ENCODE results near the gene ZNF576.
"Not testable (repeated sequence)": the region's sequence is repeated elsewhere in the genome, so short reads cannot be mapped to it uniquely, and the experiment has no call there.

Gene ZNF576, protein sequence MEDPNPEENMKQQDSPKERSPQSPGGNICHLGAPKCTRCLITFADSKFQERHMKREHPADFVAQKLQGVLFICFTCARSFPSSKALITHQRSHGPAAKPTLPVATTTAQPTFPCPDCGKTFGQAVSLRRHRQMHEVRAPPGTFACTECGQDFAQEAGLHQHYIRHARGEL

DNA sequence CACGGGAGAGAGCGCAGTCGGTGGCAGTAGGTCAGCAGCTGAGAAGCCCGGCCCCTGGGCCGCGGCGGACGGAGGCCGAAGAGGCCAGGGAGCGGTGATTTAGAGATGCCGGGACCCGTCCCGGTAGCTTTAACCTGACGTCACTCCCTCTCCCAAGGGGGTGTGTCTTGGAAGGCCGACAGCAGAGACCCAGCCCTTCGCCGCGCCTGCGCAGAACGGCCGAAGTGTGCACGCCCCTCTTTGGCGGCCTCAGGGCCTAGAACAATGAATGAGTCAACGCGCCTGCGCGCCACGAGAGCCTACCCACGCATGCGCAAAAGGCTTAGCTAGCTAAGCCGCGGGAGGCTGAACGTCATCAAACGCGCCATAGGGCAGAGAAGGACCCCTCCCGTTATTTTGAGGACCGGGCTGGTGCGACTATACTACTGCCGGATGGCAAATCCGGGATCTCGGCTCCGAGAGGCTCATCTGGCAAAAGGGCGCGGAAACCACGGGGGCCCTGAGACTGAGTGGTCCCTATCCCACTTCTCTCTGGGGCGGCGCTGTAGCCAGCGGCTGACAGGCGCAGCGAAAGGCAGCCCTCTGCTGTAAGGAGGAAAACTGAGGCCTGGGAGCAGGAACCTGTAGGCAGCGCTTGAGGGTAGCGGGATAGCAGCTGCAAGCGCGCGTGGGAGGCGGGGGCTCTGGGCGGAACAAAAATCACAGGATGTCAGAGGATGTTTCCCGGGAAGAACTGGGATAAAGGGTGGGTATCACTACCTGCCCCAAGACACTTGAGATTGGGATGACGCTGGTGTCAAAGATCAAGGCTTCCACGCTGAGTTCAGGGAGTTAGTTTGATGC lies at the start of gene ZNF576, which contains the start of gene IRGQ:
TSS of gene ZNF576 (plus strand) at position 597 of the 843 bp plus-strand sequence. CDS start 514 bp downstream, outside the sequence.
TSS of gene IRGQ (minus strand) at position 136 of the 843 bp plus-strand sequence. CDS start 796 bp downstream, outside the sequence.
- DNase-seq, result peak; percentile 100

DNA sequence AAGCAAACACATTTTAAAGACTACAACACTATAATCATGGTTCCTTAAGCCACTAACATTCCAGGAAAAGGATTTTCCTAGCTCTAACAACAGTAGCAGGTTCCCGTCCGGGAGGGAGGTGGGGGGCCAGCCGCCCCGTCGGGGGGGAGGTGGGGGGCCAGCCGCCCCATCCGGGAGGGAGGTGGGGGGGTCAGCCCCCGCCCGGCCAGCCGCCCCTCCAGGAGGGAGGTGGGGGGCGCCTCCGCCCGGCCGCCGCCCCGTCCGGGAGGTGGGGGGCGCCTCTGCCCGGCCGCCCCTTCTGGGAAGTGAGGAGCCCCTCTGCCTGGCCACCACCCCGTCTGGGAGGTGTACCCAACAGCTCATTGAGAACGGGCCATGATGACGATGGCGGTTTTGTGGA lies 48.5 kb upstream of the ZNF576 start:
- DNase-seq, result not testable (repeated sequence)

DNA sequence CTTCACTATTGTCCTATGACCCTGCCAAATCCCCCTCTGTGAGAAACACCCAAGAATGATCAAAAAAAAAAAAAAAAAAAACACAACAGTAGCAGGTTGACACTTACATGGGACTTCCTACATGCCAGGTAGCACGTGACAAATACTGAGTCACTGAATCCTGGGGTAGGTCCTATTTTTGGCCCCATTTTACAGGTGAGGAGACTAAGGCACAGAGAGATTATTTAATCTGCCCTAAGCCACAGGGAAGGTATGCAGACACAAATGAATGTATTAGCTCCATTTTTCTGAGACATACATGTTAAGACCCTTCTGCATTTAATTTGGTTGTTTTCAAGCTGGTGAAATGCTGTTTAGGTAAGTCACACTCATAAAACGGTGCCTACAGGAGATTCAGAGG lies 47.7 kb upstream of the ZNF576 start:
- no peak for DNase-seq

DNA sequence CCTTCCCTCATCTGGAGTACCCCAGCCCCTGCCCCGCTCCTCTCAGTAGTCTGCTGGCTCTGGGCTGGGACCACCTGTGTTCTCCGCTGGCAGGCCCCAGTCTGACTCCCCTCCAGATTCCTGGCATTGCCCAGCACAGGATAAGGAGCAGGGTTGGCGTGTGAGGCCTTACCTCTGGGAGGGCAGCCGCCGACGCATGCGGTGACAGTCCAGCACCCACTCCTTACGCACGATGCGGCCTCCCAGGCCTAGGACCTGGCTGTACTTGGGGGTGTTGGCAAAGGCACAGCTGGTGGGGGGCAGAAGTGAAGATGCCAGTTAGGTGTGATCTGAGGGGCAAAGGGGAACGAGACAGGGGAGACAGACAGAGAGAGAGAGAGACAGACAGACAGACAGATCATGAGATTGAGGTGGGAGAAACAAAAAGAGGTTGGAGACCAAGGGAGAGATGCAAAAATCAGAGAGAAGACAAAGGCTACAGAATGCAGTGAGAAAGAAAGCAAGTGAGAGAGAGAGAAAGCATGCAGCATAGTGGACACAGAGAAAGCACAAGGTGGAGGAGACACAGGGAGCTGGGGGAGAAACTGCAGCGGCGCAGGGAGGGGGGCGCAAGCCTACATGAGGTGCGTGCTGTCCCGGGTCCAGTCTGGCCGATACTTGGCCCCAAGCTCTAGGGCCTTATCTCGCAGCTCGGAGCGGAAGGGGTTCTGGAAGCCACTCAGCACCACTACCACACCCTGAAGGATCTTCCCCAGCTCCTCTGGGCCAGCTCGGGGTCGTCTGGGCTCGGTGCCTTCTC lies 44.8 kb upstream of the ZNF576 start:
- no peak for DNase-seq

DNA sequence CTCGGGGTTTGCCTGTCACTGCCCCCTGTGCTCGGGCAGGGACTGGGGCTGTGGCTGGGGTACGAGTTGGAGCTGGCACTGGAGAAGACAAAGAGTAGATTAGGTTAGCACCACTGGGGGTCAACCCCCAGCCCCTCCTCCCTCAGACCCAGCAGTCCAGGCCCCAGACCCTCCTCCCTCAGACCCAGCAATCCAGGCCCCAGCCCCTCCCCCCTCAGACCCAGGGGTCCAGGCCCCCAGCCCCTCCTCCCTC lies 44.3 kb upstream of the ZNF576 start:
- DNase-seq, result no peak

DNA sequence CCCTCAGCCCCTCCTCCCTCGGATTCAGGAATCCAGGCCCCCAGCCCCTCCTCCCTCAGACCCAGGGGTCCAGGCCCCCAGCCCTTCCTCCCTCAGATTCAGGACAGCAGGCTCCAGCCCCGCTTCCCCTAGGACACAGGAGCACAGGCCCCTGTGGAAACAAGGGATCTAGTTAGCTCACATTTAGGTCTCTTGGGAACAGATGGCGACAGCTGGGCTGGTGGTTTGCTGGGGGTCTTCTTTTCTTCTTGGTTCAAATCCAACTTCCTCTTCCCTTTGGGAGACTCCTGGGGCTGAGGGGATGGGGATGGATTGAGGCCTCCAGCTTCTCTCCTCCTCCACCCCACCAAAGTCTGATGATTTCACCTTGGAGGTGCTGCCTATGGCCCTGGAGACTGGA lies 43.8 kb upstream of the ZNF576 start:
- DNase-seq, result no peak

DNA sequence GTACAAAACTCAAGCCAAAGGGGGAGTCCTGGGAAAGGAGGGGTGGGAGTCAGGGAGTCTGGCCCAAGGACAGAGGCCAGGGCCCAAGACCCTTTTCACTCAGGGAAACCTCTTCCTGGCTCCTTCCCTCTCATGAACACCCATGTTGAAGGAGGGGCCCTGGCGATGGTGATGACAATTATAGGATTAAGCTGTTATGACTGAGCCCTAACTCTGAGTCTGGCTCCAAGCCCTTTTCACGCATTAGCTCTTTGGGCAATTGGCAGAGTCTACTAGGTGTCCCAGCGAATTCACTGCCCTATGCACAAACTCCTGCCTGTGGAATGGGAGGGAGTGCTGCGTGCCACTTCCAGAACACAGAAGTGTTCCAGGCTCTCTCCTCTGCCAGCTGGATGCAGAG lies 42.7 kb upstream of the ZNF576 start:
- no peak for DNase-seq

DNA sequence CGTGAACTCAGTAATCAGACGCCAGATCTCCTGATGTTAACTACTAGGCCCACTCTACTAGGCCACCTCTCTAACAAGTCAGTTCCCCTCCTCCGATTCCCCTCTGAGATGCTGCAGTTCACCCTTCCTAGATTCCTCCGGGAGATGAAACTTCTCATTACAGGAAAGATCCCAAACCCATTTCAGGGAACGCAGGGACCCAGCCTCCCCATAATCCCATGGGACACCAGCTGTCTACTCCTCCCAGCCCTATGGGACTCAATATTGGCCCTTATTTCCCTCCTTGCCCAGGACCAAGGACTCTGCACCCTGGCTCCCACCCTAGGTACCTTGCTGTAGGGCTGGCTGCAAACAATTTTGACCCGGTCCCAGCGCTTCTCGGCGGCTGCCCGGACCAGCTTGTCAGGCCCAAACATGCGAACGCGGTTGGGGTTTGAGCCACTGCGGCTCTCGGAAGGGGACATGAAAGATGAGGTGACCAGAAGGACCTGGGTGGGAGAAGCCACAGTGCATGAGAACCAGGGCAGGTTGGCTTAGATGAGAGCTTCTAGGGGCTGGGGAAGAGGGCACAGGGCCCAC lies 42.0 kb upstream of the ZNF576 start:
- DNase-seq, result no peak

DNA sequence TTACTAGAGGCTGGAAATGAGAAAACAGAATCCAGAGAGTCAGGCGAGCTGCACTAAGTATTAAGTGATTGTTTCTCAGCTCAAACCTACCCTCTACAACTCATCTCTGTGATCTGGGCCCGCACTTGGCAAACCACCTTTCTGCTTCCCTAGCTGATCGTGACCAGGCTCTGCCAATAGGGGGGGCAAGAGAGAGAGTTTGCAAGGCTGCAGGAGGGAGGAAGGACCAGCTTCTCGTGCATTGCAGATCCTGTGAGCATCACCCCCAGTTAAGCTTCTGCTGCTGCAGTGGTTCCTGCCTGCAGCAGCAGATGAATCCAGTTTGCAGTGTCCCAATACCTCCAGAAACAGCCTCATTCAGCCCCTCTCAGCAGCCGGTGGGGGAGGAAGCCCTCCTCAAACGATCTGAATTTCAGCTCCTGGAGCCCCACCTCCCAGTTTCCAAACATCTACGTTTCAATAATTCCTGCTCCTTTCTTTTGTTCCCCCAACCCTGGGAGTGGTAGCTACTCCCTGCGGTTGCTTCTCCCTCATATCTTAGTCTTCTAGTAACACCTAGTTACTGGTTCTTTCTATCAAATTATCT lies 41.1 kb upstream of the ZNF576 start:
- DNase-seq, result peak; percentile 89

DNA sequence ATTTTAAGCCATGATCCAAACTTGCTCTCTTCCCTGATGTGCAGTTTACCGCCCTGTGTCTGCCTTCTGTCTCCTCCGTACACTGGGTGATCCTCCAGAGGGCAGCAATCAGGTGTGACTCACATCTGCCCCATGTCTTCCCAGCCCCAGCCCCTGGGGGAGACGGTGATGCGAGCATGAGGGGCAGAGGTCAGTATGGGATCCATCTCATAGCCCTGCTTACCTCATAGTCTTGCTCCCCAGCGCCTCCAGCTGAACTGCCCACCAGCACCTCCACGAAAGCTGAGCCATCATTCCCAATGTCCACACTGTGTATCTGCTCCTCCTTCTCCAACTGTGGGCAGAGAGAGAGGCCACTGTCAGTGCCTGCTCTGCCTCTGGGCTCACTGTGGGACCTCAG lies 35.7 kb upstream of the ZNF576 start:
- no peak for DNase-seq

DNA sequence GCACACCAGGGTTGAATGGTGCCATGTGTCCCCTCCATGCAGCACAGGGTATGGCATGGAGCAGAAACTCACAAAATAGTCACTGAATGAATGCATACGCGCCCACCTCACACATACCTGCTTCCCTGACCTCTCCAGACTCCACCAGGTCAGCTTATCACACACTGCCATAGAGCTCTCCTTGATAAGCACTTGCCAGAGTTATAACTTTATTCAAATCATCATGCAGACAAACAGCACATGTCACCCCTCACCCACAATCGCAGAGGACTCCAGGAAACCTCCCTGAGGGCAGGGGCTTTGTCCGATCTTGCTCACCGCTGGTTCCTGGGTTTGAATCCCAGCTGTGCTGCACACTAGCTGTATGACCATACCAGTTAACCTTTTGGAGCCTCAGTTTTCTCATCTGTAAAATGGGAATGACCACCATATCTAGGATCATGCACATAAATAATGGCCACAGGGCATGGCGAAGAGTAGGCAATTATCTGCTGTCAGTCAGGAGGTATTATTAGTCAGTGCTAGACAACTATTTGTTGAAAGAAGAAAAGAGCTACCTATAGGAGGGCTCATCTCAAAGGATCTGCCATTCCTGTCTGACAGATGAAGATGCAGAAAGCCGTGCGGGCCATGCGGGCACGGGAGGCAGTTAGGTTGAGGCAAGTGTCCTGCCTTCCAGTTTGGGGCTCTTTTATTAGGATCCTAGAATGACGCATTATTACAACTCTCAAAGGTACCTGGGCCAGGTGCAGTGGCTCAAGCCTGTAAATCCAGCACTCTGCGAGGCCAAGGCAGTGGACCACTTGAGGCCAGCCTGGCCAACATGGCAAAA lies 35.0 kb upstream of the ZNF576 start:
- DNase-seq, result no peak

DNA sequence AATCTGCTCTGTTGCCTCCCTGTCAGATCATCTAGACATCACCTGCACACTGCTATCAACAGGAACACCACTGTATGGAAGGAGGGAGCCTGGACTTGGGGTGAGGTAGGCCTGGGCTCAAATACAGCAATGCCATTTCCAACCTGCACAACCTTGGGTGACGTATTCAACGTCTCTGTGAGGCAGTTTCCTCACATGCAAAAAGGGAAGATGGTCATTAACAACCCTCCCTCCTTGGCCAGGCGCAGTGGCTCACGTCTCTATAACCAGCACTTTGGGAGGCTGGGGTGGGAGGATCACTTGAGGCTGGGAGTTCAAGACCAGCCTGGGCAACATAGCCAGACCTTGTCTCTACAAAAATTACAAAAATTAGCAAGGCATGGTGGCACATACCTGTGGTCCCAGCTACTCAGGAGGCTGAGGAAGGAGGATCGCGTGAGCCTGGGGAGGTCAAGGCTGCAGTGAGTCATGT lies 34.1 kb upstream of the ZNF576 start:
- DNase-seq, result no peak

DNA sequence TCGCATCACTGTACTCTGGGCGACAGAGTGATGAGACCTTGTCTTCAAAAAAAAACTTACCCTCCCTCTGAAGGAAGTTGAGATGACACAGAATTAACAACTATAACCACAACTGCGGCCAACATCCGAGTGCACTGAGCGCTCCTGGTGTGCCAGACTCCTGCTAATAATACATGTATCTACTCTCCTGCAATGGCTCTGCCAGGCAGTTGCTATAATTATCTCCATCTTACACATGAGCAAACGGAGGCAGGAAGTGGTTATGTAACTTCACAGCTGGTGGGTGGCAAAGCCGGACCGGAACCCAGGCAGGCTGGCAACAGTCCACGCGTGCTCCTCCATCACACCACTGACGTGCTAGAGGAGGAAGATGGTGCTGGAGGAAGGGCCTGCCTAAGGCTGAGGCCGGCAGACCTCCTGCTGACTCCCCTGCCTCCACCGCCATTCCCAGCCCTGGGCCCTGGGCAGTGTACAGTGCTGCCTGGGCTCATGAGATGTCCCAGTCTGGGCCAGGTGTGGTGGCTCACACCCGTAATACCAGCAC lies 33.6 kb upstream of the ZNF576 start:
- peak; percentile 90 for DNase-seq

DNA sequence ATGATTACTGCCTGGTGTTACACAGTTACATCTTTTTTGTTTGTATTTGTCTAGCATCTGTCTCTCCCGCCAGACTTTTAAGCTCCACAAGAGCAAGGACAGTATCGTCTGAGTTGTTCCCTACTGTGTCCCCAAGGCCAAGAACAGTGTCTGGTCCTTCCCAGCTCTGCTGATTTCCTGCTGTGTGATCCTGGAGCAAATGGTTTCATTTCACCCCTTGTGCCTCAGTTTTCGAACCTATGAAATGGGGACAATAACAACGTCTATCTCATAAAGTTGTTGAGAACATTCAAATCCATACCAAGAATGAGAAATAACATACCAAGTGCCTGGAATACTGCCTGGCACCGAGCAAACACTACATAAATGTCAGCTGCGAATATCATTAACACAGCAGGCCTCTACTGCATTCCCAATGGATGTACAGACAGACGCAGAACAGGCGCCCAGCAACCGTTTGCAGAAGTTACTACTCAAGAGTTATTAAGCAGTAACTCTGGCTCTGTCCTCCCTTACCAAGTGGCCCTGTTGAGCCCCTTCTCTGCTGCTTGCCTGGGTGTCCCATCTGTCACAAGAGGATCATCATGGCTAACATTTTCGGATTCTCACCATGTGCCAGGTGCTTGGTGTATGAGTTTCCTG lies 32.5 kb upstream of the ZNF576 start:
- no peak for DNase-seq

DNA sequence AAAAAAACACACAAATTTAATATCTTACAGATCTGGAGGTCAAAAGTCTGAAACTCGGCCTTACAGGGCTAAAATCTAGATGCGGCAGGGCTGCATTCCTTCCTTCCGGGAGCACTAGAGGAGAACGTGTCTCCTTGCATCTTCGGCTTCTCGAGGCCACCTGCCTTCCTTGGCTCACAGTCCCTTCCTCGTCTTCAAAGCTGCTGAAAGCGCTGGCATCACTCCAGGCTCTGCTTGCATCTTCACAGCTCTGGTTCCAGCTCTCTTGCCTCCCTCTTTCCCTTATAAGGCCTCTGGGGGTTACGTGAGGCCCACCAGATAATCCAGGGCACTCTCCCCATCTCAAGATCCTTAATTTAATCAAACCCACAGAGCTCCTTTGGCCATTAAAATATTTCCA lies 31.6 kb upstream of the ZNF576 start:
- DNase-seq, result no peak

DNA sequence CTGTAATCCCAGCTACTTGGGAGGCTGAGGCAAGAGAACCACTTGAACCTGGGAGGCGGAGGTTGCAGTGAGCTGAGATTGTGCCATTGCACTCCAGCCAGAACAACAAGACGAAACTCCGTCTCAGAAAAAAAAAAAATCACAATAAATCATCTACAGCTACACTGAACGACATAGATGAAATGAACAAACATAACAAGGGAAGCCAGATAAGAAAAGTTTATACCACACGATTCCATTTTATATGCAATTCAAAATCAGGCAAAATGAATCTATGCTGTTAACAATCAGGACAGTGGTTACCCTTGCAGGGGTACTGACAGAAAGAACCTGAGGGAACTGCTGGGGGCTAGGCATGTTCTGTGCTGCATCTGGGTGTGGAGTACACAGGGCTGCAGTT lies 26.7 kb upstream of the ZNF576 start:
- DNase-seq, result no peak

DNA sequence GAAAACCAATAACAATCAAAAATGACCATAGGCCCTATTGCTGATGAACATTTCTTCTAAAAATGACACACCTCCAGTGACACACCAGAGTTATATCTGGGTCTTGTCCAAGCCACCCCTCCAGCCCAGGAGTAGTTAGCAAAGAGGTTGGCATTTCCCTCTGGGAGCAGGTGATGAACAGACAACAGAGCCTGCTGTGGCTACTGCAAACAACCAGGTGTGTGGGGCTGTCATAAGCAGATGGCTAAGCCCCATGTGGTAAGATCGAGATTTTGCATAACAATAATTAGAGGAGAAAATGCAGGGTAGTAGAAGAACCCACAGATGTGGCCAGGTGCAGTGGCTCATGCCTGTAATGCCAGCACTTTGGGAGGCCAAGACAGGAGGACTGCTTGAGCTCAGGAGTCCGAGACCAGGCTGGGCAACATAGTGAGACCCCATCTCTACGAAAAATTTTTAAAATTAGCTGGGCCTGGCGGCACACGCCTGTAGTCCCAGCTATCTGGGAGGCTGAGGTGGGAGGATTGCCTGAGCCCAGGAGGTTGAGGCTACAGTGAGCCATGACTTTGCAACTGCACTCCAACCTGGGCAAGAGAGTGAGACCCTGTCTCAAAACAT lies 26.1 kb upstream of the ZNF576 start:
- DNase-seq, result no peak

DNA sequence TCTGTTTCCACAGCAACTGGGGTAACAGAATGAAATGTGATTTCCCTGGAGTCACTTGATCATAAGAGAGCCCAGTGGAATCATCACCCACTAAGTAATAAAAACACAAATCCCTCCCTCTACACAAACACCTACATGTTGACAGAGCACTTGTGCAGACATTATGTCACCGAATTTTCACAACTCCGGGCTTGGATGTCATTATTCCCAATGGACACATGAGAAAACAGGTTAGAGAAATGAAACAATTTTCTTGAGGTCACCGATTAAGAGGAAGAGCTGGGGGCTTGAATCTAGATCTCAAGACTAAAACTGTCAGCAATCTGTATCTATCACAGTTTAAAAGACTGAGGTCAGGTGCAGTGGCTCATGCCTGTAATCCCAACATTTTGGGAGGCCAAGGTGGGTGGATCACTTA lies 24.2 kb upstream of the ZNF576 start:
- no peak for DNase-seq

DNA sequence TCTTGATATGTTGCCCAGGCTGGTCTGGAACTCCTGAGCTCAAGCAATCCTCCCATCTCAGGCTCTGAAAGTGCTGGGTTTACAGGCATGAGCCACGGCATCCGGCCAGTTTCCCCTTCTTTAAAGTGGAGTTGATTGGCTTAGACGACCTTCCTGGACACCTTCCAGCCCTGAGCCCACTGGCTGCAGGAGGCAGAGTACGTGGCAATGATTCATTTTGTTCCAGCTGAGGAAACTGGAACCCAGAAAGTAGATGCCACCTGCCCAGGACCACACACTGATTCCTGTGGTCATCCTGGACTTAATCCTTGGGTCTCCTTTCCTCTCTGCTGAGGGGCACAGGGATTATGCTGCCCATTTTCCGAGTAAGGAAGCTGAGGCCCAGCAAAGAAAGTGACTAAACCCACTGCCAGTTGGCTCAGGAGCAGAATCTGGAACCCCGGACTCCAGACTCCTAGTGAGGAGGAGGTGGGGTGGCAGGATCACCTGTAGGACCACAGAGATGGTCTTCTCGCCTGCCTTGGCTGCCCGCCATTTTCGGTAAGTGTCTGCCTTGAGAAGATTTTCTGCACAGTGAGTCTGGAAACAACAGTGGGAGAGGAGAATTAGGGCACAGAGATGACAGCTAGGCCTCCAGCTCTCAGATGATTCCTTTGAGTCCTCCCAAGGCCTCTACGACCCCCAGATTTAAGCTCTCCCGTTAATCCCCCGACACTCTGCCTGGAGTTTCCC lies 21.8 kb upstream of the ZNF576 start:
- DNase-seq, result no peak
